HG03060 (cell line): ENCODE data around the gene NR2E1.

Experiments used
- ATAC-seq: cut with Tn5 transposase; IDR thresholded peaks from one replicate; pipeline ENCODE4 v1.9.1; 2021; ENCODE audit warnings: low read depth, moderate number of reproducible peaks; ENCODE audit not compliant: unreplicated experiment

NR2E1 gene

DNA sequence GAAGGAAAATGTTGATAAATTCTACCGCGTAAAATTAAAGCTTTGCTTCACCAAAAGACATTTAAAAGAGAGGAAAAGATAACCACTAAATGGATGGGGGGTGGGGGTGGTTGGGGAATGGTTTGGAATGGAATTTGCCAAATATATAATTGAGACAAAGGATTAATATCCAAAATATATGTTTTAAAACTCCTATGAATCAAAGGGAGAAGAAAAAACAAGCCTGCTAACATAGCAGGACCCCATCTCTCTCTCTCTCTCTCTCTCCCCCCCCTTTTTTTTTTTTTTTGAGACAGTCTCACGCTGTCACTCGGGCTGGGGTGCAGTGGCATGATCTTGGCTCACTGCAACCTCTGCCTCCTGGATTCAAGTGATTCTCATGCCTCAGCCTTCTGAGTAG, 13.4 kb upstream of the NR2E1 start:
- ATAC-seq: no peak

DNA sequence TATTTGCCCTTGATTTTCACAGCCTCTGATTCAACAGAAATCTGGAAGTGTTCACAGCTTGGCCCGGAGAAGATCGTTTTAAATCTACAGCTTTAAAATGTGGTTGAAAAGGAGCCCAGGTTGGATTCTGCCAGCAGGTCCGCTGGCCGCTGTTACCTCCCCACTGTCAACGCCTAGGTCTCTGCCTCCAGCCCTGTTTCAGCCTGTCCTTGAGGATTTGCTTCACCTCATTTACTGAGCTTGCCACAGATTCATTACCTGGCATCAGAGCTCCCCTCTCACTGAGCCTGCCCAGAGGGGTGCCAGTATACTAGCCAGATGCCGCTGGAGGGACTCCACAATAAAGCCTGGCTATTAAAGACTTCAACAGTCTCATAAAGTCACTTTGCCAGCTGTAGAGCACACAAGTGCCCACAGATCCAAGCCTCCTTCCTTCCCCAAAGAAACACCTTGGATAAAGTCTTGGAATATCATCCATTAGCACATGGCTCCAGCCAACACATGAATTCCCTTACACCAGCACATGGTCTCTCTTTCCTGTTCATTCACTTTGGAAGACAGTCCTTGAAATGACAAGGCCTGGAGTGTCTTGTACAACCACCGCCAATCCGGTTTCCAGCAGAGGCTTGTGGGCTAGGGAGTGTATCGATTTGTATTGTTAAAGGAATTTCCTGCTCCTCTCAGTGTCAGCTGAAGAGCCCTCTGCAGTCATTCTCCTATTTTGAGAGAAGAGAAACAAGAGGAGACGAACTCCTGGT, 9.5 kb upstream of the NR2E1 start:
- ATAC-seq: no peak

DNA sequence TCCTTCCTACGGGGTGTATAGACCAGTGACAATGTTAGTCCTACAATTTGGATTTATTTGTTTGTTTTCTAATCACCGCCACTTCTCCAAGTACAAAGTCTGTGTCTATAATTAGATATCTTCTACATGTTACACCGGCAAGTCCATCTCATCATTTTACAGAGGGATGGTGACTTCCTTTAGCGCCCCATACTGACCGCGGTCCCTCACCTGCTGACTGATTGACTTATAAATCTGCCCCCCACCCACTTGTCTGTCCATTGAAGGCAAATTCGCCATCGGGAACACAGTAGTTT, 8.9 kb upstream of the NR2E1 start:
- ATAC-seq: no peak

DNA sequence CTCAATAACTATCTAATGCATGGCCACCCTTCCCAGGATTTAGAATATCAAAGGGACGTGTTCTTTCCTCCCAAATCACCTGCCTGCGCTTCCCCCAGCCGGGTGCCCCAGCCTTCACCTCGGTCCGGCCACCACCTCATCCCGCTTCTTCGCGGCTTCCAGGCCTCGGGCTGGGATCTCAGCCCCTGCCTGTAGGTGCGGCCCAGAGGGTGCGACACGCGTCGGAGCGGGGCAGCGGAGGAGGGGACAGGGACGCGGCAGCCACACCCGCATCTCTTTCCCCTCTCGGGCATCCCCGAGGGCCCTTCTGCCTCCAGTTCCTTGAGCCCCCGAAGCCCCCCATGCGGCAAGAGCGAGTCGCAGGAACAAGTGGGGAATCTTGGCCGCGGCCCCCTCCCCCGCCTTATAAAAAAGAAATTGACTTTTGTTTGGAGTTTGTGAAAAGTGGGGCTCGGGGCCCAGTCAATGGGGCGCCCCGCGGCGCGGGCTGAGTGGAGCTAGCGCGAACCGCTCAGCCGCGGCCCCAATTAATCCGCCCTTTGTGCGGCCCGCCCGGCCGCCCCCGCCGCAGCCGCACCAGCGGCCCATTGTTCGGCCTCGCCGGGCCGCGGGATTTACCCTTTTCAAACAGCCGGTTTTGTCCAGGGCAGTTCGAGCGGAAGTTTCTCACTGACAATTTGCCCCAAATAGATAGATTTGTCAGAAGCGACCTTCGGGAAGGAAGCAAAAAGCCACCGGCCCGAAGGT, 8.4 kb upstream of the NR2E1 start:
- no peak for ATAC-seq

DNA sequence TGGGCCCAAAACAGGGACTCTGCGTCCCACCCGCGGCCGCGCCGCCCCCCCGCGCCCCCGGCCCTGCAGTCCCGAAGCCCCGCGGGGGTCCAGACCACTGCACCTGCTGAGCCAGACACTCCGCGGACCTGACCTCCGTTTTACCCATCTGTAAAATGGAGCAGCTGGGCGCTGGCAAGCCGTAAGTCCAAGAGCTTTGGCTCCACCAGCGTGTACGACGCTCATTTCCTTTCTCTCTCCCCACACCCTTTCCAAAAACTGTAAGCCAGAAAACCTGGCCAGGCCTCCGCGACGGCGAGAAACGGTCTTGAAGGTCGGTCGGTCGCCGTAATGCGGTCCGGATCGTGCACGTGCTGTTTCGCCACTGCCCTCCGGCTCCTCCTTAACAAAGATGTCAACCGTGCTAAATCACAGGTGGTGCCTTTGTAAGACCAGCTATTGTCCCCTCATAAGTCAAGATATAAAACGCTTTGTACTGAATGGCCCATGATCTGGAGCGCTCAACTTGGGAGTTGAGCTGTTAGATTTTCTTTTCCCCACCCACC, 7.8 kb upstream of the NR2E1 start:
- no peak for ATAC-seq

DNA sequence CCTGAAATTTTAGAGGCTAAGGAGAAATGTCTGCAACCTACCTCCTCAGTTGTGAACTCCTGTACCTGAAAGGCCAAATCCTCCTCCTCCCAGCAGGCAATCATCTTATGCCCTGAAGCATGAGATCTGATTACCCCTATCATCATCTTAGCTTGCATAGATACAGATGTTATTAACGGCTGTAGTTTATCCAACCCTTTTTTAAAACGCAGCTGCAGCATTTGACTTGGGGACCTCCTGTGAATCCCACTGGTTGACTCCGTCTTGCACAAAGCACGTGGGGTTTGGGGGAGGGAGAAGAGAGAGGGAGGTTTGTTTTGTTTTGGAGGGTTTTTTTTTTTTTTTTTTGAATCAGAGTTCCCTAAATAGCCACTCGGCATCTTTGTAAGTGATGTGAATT, 5.8 kb upstream of the NR2E1 start:
- no peak for ATAC-seq

DNA sequence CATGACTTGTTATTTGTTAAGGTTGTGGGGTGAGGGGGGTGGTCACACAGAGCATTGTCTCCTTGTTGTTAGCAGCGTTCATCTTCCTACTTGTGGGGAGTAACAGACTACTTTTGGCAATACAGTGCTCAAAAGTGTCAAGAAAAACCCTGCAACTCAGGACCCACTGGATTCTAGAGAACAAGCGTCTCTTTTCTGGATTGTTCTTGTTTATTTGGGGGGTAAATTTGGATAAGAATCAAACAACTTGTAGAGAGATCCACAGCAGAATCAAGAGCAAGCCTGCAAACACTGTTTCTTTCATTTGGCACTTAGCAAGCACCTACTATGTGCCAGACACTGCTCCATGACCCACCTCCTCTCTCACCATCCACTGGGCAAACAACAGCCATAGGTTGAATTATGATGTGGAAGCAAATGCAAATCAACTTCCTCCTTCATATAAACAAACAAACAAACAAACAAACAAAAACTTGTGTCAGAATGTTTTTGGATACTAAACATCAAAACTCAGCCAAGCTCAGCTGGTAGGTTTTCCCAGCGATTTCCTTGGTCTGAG, 4.0 kb upstream of the NR2E1 start:
- ATAC-seq: no peak

DNA sequence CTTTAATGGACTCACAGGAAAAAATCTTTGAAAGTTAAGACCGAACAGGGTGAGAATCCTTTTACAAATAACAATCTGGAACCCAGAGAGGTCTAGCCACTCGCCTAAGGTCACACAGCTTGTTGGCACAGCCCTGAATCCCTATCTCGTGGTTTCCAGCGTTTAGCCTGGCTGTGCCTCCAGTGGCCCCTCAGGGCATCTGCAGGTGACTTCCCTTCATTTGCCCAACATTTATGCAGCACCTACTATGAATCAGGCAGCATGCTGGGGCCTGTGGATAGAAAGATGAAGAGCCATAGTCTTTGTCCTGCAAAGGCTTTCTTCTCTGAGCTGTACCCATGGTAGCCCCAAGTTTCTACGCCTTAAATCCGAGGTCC, 2.6 kb upstream of the NR2E1 start:
- no peak for ATAC-seq

DNA sequence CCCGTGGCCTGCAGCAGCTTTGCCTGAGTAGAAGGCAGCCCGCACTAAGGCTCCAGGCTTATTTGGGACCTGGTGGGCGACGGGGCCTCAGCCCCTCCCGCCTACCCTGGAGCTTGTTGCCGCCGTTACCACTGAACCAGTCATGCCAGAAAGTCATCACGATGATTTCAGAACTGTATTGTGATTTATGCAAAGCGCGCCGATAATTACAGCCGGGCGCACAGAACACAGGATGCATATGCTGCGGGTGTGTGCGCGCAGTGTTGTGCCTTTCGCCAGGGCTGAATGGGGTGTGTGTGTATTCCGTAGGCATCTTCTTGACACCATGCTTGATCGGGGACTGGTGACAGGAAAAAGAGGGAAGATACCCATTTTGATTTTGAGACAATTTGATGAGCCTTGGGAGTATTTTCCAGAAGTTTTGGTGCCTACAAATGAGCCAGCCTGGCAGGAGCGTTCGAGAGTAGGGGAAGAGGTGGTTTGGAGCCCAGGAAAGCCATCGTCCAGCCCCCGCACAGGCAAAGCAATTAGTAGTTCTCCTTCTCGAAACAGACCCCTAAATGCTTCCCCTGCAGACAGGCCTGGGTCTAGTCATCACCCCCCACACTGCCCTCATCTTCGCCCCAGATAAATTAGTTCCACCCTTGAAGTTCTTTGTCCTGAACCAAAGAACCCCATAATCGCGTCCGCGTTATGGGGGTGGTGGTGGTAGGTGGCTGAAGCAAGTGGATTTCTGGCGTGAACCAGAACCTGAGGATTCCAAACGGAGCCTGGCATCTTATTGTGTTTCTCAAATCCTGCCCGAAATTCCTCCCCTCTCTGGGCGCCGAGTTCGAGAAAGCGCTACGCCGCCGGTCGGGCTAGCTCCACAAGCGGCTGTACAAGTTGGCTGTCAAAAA, 1.9 kb upstream of the NR2E1 start:
- ATAC-seq: no peak

DNA sequence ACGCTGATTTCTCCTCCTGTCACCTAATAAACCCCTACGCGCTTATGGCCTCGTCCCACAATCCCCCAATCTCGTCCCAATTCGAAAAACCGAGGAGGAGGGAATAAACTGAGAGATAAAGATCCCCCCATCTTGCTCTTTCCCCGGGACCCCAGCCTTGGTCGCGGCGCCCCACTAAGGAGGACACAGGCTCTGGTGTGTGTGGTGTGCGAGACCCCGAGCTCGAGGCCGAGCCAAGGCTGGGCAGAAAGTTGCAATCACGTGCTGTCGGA, 1.3 kb upstream of the NR2E1 start:
- ATAC-seq: no peak

DNA sequence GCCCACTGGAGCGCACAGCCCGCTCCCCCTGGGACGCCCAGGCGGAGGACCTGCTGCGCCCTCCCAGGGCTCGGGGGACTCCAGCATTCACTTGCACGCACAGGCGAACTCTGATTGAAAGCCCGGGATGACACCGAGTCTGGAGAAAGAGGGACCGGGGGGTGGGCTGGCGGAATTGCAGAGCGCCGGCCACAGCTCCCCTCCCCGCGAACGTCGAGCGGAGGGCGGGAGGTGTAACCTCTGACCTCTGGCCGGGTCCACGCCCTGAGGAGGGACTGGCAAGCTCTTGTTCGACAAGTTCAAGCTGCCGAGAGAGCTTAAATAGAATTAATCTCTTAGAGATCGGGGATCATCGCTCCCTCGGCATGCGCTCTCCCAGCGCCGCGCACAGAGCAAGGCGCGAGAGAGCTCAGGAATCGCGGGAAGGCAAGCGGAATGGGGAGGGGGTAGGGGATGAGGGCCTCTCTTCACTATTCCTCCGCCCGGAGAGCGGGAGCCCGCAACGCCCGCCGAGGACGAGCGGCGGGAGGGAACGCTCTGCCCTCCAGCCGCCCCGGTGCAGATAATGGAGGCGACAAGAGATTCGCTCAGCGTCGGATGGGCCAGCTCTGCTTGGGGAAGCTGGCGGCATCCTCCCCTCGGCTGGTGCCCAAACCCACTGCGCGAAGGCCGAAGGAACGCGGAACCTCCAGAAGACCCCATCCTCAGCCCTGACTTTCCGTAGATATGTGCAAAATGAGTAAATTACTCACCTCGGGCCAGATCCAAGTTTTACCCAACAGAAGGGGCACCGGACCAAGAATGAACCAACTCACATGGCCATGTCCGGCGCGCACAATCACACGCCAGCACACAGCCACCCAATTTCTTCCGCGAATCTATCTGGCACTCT, 761 bp upstream of the NR2E1 start:
- ATAC-seq: no peak

DNA sequence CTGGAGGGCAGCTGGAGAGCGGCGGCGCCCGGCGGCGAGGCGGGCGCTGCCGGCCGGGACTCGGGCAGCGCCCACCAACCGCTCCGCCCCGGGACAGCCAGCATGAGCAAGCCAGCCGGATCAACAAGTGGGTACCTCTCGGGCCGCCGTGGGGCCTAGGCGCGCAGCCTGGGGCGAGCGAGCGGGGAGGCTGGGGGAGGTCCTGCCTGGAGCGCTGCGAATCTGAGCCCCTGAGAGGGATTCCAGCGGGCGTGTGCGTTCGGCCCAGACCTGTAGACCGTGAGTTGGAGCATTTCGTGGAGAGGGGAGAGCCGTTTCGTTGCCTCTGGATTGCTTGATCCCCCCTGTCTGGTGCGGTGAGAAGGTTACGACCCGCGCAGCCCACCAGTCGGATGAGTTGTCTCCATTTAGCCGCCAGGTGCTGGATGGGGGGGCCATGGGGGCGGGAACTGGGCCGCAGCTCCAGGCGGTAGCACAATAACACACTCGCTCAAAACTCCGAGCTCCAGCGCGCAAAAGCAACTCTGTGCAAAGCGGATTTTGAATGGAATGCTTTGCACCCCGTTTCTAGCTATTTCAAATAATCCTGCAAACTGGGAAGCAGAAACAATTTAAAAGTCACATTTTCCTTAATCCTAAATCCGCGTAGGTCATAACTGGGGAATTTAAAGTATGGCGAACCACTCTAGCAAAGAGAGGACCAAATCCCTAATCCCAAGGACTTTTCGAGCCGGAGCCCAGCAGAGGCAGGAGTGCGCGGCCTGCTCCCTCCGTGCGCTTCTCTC, 1.0 kb downstream of the NR2E1 start:
- ATAC-seq: no peak

DNA sequence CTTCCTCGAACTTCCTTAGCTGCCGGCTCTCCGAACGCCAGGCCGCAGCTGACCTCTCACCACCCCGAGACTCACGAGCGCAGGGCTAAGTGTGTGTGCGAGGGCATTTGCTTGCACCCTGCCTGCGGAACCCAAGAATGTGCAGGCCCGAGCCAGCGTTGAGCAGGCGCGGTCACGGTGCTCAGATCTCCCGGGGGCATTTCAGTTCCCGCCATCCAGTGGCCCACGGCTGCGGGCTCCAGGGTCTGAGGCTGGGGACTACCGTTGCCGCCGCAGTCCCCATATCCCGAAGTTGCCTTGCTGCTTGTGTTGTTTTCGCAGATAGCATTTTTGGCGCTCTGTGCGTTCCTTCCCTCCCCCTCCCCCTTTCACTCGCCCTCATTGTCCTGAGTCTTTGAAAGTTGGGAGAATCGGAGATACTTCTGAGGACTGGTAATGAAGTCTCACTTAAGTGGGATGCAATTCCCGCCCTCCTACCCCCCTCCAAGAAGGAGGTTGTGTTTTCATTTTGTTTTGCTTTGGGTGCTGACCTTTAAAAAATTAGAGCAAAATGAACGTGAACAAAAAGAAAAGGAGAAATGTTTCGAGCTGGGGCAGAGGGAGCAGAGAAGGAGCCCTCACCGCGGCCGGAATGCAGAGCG, 1.7 kb downstream of the NR2E1 start:
- ATAC-seq: no peak

DNA sequence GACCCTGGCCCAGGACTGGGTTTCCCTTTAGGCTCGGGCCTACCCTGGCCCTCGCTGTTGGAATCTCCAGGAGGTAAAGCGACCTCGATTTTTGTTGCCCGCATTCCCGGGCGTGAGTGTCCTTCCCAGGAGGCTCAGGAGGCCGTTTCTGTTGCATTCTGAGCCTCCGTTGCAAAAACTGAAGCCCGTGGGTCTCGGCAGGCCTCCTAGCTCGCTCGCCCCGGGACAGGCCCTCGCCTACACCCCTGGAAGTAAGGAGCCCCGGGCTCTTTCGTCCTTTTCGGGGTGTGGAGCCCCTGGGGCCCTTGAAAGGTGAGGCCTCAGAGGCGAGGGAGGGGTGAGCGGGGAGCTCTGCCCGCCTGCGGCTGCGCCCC, 2.3 kb downstream of the NR2E1 start:
- no peak for ATAC-seq

DNA sequence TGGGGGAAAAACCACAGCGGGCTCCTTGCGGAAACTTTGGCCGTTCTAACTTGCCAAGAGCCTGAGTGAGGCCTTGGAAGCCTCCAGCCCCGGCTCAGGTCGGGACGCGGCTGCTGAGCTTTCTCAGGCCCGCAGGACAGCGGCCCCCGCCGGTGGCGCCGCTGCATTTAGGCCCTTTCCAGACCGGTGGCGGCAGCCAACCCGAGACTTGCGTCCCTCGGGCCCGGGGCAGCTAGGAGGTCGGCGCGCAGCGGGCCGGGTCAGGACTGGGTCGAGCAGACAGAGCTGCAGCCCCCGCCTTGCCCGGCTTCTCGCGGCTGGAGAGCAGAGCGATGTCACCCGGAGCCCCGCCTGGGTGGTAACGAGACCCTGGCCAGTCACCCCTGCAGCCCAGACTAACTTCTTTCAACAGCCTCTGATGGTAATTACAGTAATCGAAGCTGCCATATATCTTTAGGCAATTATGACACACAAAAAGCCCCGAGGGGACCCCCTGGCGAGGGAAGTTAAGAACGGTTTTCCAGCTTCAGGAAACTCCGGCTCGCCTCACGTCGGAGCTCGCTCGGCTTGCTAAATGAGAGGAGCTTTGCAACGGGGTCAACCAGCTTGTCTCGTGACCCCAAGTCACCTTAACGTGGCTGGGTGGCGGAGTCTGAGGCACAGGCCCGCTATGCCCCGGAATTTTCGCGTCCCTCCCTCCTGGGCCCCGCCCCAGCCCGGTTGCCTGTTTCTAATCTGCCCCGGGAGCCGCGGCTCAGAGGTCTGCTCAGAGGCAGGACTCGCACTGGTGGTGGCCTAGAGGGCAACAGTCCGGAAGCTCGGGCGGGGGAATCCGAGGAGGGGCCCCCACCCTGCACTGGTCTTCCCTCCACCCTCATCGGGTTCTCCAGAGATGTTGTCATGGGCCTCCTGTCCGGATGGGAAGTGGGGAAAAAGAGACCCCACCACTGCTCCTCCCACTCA, 3.0 kb downstream of the NR2E1 start:
- no peak for ATAC-seq

DNA sequence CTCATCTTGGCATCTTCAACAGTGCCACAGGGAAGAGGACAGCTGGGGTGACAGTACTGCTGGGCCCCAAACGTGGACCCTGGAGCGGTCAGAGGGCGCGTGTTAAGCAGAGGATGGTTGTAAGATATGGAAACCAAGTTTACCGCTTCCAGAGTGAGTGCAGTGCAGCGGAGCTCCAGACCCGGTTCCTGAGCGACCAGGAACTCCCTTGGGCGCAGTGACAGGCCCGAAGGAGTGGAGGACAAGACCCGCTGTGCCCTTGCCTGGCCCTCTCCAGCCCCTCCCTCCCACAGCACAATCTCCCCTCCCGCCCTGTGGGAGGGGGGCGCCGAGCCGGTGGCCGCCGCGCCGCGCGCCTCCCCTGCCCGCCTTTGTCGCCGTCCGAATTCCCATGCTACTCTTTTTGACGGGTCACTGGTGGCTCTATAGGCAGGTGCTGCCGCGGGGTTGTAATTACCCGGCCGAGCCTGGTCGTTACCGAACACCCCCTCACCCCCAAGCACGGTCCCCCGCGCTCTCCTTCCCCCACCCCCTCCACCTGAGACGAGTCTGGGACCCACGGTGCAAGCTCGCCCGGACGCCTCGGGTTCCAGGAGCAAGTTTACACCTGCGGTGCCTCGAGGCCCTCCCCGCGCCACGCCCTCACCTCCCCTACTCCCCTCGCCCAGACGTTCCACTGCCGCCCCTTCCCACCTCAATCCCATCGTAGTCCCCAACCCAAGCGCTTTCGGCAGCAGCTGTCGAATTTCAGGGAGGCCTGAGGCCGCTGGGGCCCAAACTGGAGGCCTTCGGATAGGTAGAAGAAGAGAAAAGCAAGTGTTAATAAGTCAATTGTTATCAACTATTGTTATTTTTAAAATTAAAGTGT, 3.9 kb downstream of the NR2E1 start:
- ATAC-seq: no peak
